ENCODE results near the gene TUBAL3. TPM values are rescaled to one million over a fixed set of nuclear protein-coding genes. Genes with fewer than 3 reads are reported as not detected.

TUBAL3 gene
- total and polyA plus RNA-seq, 10 donors: not detected

- no peaks in the 10 kb centered on the region for H3K4me1 ChIP-seq
- 88 to 94% (median 89%) methylated on average over 9 of the region's 9 CpGs for WGBS, 5 donors
- DNase-seq: no peak
- TF ChIP-seq POLR2AphosphoS5 (IDR thresholded peaks at IDR 0.05) (no peak), POLR2A (IDR thresholded peaks at IDR 0.05) (no peak), CTCF (IDR thresholded peaks at IDR 0.05 in 8 of 11, conservative IDR thresholded peaks at IDR 0.05 in 3 of 11) (no peak)
- H3K27ac ChIP-seq: no peak overlapping the region
- no peaks in the 10 kb centered on the region for H3K36me3 ChIP-seq
- peaks cover 0 to 8% (median 0%) of the 10 kb centered on the region in 7 donors for H3K27me3 ChIP-seq (replicated peaks in 1 of 7)
- no peaks in the 10 kb centered on the region for H3K9me3 ChIP-seq
- intact Hi-C loops (cut with DNase I; ENCODE audit: low total_unique reads): no loop called here
- no peak overlapping the region for H3K4me3 ChIP-seq
Observed at GRCh38 chr10:5400468-5401240, 4.0 kb downstream of the TUBAL3 start.

- TF ChIP-seq CTCF (IDR thresholded peaks at IDR 0.05 in 8 of 11, conservative IDR thresholded peaks at IDR 0.05 in 3 of 11) (no peak), POLR2AphosphoS5 (IDR thresholded peaks at IDR 0.05) (no peak), POLR2A (IDR thresholded peaks at IDR 0.05) (no peak)
- intact Hi-C loops (cut with DNase I; ENCODE audit: low total_unique reads): no loop called here
- H3K9me3 ChIP-seq: no peaks in the 10 kb centered on the region
- no peaks in the 10 kb centered on the region for H3K36me3 ChIP-seq
- no peaks in the 10 kb centered on the region for H3K4me1 ChIP-seq
- H3K27ac ChIP-seq: no peak overlapping the region
- DNase-seq: no peak
- 69 to 79% (median 73%) methylated on average over 6 of the region's 6 CpGs for WGBS, 5 donors
- H3K4me3 ChIP-seq: no peak overlapping the region
- H3K27me3 ChIP-seq (replicated peaks in 1 of 7): peaks cover 0 to 8% (median 0%) of the 10 kb centered on the region in 7 donors
Observed at GRCh38 chr10:5399332-5399731, 5.3 kb downstream of the TUBAL3 start.

- H3K4me1 ChIP-seq: no peaks in the 10 kb centered on the region
- TF ChIP-seq CTCF (IDR thresholded peaks at IDR 0.05 in 8 of 11, conservative IDR thresholded peaks at IDR 0.05 in 3 of 11) (no peak), POLR2AphosphoS5 (IDR thresholded peaks at IDR 0.05) (no peak), POLR2A (IDR thresholded peaks at IDR 0.05) (no peak)
- H3K27me3 ChIP-seq (replicated peaks in 1 of 7): peaks cover 0 to 8% (median 0%) of the 10 kb centered on the region in 7 donors
- 91 to 95% (median 94%) methylated on average over 12 of the region's 12 CpGs for WGBS, 5 donors
- no peak overlapping the region for H3K27ac ChIP-seq
- no peaks in the 10 kb centered on the region for H3K36me3 ChIP-seq
- no peak overlapping the region for H3K4me3 ChIP-seq
- no peak for DNase-seq
- peaks cover 0 to 11% (median 5%) of the 10 kb centered on the region in 8 donors for H3K9me3 ChIP-seq
- intact Hi-C loops (cut with DNase I; ENCODE audit: low total_unique reads): no loop called here
Observed at GRCh38 chr10:5396556-5397300, 7.9 kb downstream of the TUBAL3 start.

- Histone ChIP-seq H3K9me3 (peaks cover 13 to 26% (median 21%) of the 10 kb centered on the region in 8 donors), H3K27ac (no peak overlapping the region), H3K36me3 (no peaks in the 10 kb centered on the region), H3K4me3 (no peak overlapping the region), H3K4me1 (no peaks in the 10 kb centered on the region), H3K27me3 (replicated peaks in 1 of 7) (peaks cover 0 to 8% (median 0%) of the 10 kb centered on the region in 7 donors)
- 82 to 92% (median 90%) methylated on average over 8 to 18 of the region's 18 CpGs for WGBS, 5 donors
- intact Hi-C loops (cut with DNase I; ENCODE audit: low total_unique reads): no loop called here
- TF ChIP-seq CTCF (IDR thresholded peaks at IDR 0.05 in 8 of 11, conservative IDR thresholded peaks at IDR 0.05 in 3 of 11) (no peak), POLR2A (IDR thresholded peaks at IDR 0.05) (no peak), POLR2AphosphoS5 (IDR thresholded peaks at IDR 0.05) (no peak)
- peak; percentile 47 for DNase-seq
Observed at GRCh38 chr10:5395168-5395567, 9.5 kb downstream of the TUBAL3 start.

Data from spleen (tissue), 11 donors.